Measurements from ENCODE around the gene REXO2. TPM values are rescaled to one million over a fixed set of nuclear protein-coding genes. Genes with fewer than 3 reads are reported as not detected.

REXO2 gene
- total and polyA plus RNA-seq, 8 donors: 67.8 to 245 (median 122) TPM

GRCh38 chr11:114447892-114448291, 8.6 kb downstream of the REXO2 start:
- Histone ChIP-seq H3K4me1 (peaks cover 0 to 21% (median 2%) of the 10 kb centered on the region in 4 donors), H3K4me3 (no peak overlapping the region), H3K27me3 (no peaks in the 10 kb centered on the region), H3K27ac (no peak overlapping the region), H3K9me3 (no peaks in the 10 kb centered on the region), H3K36me3 (peaks cover 10 to 73% (median 65%) of the 10 kb centered on the region in 4 donors)
- WGBS, 5 donors: 62 to 78% (median 69%) methylated on average over 3 of the region's 3 CpGs
- intact Hi-C loops (cut with DNase I; ENCODE audit: low total_unique reads): no loop called here
- DNase-seq: no peak
- TF ChIP-seq POLR2A (IDR thresholded peaks at IDR 0.05): no peak
- no peak for TF ChIP-seq CTCF (IDR thresholded peaks at IDR 0.05)
- TF ChIP-seq EP300 (IDR thresholded peaks at IDR 0.05): no peak
- no peak for TF ChIP-seq POLR2AphosphoS5 (IDR thresholded peaks at IDR 0.05)

- Histone ChIP-seq H3K9me3 (no peaks in the 10 kb centered on the region), H3K27ac (no peak overlapping the region), H3K4me3 (no peak overlapping the region), H3K4me1 (peaks cover 0 to 21% (median 2%) of the 10 kb centered on the region in 4 donors), H3K36me3 (peaks cover 10 to 81% (median 71%) of the 10 kb centered on the region in 4 donors), H3K27me3 (no peaks in the 10 kb centered on the region)
- 86 to 98% (median 89%) methylated on average over 2 of the region's 2 CpGs for WGBS, 5 donors
- intact Hi-C loops (cut with DNase I; ENCODE audit: low total_unique reads): no loop called here
- no peak for DNase-seq
- TF ChIP-seq POLR2A (IDR thresholded peaks at IDR 0.05): no peak
- no peak for TF ChIP-seq POLR2AphosphoS5 (IDR thresholded peaks at IDR 0.05)
- no peak for TF ChIP-seq CTCF (IDR thresholded peaks at IDR 0.05)
- TF ChIP-seq EP300 (IDR thresholded peaks at IDR 0.05): no peak
Observed at GRCh38 chr11:114448749-114449482, 9.6 kb downstream of the REXO2 start.

- Histone ChIP-seq H3K4me1 (peaks cover 0 to 21% (median 2%) of the 10 kb centered on the region in 4 donors), H3K4me3 (no peak overlapping the region), H3K27me3 (no peaks in the 10 kb centered on the region), H3K36me3 (peaks cover 10 to 77% (median 61%) of the 10 kb centered on the region in 4 donors), H3K9me3 (no peaks in the 10 kb centered on the region), H3K27ac (no peak overlapping the region)
- 82 to 90% (median 89%) methylated on average over 6 of the region's 6 CpGs for WGBS, 5 donors
- no peak for DNase-seq
- intact Hi-C loops (cut with DNase I; ENCODE audit: low total_unique reads): no loop called here
- TF ChIP-seq POLR2A (IDR thresholded peaks at IDR 0.05) (no peak), CTCF (IDR thresholded peaks at IDR 0.05) (no peak), EP300 (IDR thresholded peaks at IDR 0.05) (no peak)
Observed at GRCh38 chr11:114449845-114450244, 10.6 kb downstream of the REXO2 start.

GRCh38 chr11:114452399-114452798, 13.1 kb downstream of the REXO2 start:
- peaks cover 10 to 68% (median 53%) of the 10 kb centered on the region in 4 donors for H3K36me3 ChIP-seq
- H3K9me3 ChIP-seq: no peaks in the 10 kb centered on the region
- peaks cover 0 to 21% (median 2%) of the 10 kb centered on the region in 4 donors for H3K4me1 ChIP-seq
- no peak overlapping the region for H3K27ac ChIP-seq
- TF ChIP-seq CTCF (IDR thresholded peaks at IDR 0.05) (no peak), POLR2AphosphoS5 (IDR thresholded peaks at IDR 0.05) (no peak), EP300 (IDR thresholded peaks at IDR 0.05) (no peak), POLR2A (IDR thresholded peaks at IDR 0.05) (no peak)
- intact Hi-C loops (cut with DNase I; ENCODE audit: low total_unique reads): no loop called here
- H3K4me3 ChIP-seq: no peak overlapping the region
- H3K27me3 ChIP-seq: no peaks in the 10 kb centered on the region
- 86 to 98% (median 93%) methylated on average over 3 of the region's 3 CpGs for WGBS, 5 donors
- no peak for DNase-seq
